Stimulated activated CD4-positive, alpha-beta T cell treated with anti-CD3 and anti-CD28 coated beads, Interleukin-12 subunit alpha, Interleukin-12 subunit beta, amount 100 ng/mL, for 48 hours (primary cell): Measurements from ENCODE around the gene HSPB7.
"Not testable (repeated sequence)": the region's sequence is repeated elsewhere in the genome, so short reads cannot be mapped to it uniquely, and the experiment has no call there.

Experiments used
- DNase-seq, 3 donors: peaks; one replicate each; pipeline ENCODE4 v3.0.0-alpha.2; 2020; ENCODE audit warnings: low read depth in 2 of 3, low spot score in 1 of 3

The HSPB7 gene

GRCh38 chr1:16023050-16023653 is 5.3 kb upstream of the HSPB7 start:
- DNase-seq, result no peak

GRCh38 chr1:16022393-16022792 is 4.5 kb upstream of the HSPB7 start:
- no peak for DNase-seq

- DNase-seq, result no peak
Measured at GRCh38 chr1:16021681-16022080, 3.8 kb upstream of the HSPB7 start, which contains the start of gene CLCNKA. CLCNKA (plus strand) TSS chr1:16022036; CDS start chr1:16022620, 584 bp downstream.

- not testable (repeated sequence) for DNase-seq
Measured at GRCh38 chr1:16020878-16021277, 3.0 kb upstream of the HSPB7 start.

- DNase-seq, result no peak
Measured at GRCh38 chr1:16020325-16020724, 2.5 kb upstream of the HSPB7 start.

GRCh38 chr1:16019644-16020277 is 1.9 kb upstream of the HSPB7 start:
- DNase-seq, result no peak

- DNase-seq, result no peak
Measured at GRCh38 chr1:16018749-16019643, 1.2 kb upstream of the HSPB7 start.

GRCh38 chr1:16018308-16018707 is 465 bp upstream of the HSPB7 start:
- DNase-seq, result no peak

GRCh38 chr1:16017076-16017460 is 775 bp downstream of the HSPB7 start:
- DNase-seq, result no peak

GRCh38 chr1:16015960-16016901 is 1.6 kb downstream of the HSPB7 start:
- DNase-seq, result no peak

GRCh38 chr1:16015491-16015890 is 2.4 kb downstream of the HSPB7 start:
- DNase-seq, result no peak

- DNase-seq, result no peak
Measured at GRCh38 chr1:16014509-16015482, 3.0 kb downstream of the HSPB7 start.

GRCh38 chr1:16013908-16014258 is 4.0 kb downstream of the HSPB7 start:
- no peak for DNase-seq

- DNase-seq, result peak in 1 of 3 donors; percentile 25
Measured at GRCh38 chr1:16013220-16013907, 4.5 kb downstream of the HSPB7 start.

GRCh38 chr1:16012590-16013219 is 5.1 kb downstream of the HSPB7 start:
- DNase-seq, result no peak

GRCh38 chr1:16011936-16012589 is 5.8 kb downstream of the HSPB7 start:
- DNase-seq, result no peak

GRCh38 chr1:16010837-16011236 is 7.0 kb downstream of the HSPB7 start:
- no peak for DNase-seq

- no peak for DNase-seq
Measured at GRCh38 chr1:16009678-16010077, 8.2 kb downstream of the HSPB7 start.
